Fibroblast of mammary gland (primary cell): ENCODE measurements around the gene PLXDC2.
"Not testable (repeated sequence)": the region's sequence is repeated elsewhere in the genome, so short reads cannot be mapped to it uniquely, and the experiment has no call there.

Source experiments
- DNase-seq: peaks from one replicate; pipeline ENCODE4 v3.0.0-alpha.2; 2010; ENCODE audit warnings: low read depth
- H3K4me3 ChIP-seq: 2 replicates; pipeline ENCODE4 v1.5.1; 2011; ENCODE audit warnings: low read depth, mild to moderate bottlenecking, low read length, moderate library complexity; ENCODE audit not compliant: control insufficient read depth
- TF ChIP-seq, protein P1 (sequence below): conservative IDR thresholded peaks from 2 replicates; pipeline ENCODE4 v1.5.1; 2011; ENCODE audit warnings: low read depth, low read length, inconsistent platforms; ENCODE audit not compliant: control insufficient read depth, insufficient read depth

The PLXDC2 gene

DNA sequence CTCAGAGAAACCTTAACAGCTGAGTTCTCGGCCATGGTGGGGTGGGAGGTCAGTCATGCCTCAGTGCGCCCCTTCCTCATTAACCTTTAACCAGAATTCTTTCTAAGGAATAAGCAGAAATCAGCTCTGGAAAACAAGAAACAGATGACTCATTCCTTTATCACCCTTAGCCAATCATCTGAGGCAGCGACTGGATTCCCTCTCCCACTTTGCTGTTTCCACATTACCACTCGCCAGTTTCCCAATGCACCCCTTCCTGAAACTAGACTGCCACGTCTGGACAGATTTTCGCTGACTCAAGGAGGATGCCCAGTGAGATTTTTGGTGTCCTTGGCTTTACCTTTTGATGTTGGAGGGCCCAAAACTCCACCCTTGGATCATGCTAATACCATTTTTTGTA lies 223.8 kb downstream of the PLXDC2 start:
- TF ChIP-seq, protein P1, sequence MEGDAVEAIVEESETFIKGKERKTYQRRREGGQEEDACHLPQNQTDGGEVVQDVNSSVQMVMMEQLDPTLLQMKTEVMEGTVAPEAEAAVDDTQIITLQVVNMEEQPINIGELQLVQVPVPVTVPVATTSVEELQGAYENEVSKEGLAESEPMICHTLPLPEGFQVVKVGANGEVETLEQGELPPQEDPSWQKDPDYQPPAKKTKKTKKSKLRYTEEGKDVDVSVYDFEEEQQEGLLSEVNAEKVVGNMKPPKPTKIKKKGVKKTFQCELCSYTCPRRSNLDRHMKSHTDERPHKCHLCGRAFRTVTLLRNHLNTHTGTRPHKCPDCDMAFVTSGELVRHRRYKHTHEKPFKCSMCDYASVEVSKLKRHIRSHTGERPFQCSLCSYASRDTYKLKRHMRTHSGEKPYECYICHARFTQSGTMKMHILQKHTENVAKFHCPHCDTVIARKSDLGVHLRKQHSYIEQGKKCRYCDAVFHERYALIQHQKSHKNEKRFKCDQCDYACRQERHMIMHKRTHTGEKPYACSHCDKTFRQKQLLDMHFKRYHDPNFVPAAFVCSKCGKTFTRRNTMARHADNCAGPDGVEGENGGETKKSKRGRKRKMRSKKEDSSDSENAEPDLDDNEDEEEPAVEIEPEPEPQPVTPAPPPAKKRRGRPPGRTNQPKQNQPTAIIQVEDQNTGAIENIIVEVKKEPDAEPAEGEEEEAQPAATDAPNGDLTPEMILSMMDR = no peak
- peak; percentile 16 for DNase-seq
- H3K4me3 ChIP-seq = no peak overlapping the region

DNA sequence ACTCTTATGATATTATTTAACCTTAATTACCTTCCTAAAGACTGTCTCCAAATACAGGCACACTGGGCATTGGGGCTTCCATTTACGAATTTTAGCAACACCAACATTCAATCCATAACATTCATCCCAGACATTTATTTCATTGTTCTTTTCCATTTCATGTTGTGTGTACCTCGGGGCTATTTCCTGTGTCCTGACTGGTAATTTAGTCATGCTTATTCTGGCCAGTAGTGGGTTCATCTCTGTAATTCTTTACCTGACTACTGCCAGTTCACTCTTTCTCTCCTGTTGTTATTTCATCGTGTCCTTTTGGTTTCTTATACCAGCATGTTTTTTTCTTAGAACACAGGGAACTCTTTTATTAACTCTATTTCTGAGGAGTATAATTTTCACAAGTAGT lies 225.7 kb downstream of the PLXDC2 start:
- no peak overlapping the region for H3K4me3 ChIP-seq
- no peak for DNase-seq
- TF ChIP-seq, protein P1 = no peak

DNA sequence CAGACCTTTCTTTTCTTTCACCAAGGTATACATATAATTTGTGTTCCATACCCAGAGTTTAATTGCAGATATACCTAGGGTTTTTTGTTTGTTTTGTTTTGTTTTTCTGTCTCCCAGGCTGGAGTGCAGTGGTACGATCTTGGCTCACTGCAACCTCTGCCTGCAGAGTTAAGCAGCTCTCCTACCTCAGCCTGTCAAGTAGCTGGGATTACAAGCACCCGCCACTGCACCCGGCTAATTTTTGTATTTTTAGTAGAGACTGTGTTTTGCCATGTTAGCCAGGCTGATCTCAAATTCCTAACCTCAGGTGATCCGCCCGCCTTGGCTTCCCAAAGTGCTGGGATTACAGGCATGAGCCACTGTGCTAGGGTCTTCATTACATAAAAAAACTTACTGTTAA lies 228.9 kb downstream of the PLXDC2 start:
- not testable (repeated sequence) for DNase-seq, H3K4me3 ChIP-seq

DNA sequence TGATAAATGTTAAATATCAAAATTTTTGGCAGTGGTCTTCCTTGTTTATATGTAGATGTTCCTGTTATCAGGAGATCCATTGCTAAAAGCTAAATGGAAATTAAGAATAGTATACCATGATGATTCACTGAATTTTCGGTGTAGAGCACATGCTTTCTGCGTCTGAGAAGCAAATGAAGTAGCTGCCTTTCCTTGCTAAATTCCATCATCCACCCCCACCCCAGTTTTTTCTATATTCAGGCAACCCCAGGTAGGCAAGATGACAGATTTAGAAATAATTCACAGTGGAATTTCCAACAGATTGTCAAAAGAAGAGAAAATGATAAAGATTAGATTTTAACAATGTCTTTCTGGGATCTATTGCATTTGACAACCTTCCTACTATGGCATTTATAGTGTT lies 231.9 kb downstream of the PLXDC2 start:
- no peak overlapping the region for H3K4me3 ChIP-seq
- no peak for DNase-seq
- TF ChIP-seq, protein P1 = no peak

DNA sequence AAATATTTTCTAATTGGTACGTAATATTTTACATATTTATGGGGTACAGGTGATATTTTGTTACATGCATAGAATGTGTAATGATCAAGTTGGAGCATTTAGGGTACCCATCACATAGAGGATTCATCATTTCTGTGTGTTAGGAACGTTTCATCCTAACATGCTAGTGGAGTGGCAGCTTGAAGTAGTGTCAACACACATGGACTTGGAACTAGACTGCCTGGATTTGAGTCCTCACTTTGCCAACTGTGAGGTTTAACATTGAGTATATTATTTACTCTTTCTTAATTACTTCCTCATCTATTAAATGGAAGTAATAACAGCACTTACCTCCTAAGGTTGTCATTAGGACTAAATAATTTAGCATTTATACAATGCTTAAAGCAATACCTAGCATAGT lies 241.9 kb downstream of the PLXDC2 start:
- no peak overlapping the region for H3K4me3 ChIP-seq
- TF ChIP-seq, protein P1 = no peak
- no peak for DNase-seq

DNA sequence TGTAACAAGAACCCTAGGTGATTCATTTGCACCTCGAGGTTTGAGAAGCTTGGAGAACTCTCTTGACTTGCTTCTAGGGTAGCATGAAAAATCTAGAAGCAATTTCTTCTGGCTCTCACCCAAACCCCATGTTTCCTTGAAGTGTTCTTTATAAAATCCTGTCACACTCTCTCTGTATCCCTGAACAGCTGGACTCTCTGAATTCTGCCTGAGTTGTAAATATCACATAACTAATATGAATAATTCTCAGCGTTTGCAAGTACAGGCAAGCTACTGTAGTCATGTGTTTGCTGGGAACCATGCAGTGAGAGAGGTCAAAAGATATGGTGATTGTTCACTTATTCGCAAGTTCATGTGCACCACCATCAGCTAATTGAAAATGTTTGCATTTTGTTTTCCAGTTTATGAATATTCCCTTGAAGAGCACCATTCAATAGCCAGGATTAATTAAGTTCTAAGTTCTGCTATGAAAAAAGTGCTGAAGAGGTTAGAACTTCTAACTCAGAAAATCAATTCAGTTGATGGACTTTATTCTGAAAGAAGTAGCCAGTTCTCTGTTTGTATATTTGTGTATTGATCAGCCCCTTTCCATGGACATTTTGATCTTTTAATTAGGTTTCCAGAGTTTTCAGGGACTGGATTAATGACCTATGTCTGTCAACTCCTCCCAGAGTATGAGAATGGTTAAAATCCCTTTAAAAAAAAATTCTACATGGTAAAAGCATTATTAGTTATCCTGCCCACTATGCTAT lies 243.0 kb downstream of the PLXDC2 start:
- TF ChIP-seq, protein P1 = no peak
- DNase-seq = peak; percentile 6
- no peak overlapping the region for H3K4me3 ChIP-seq

DNA sequence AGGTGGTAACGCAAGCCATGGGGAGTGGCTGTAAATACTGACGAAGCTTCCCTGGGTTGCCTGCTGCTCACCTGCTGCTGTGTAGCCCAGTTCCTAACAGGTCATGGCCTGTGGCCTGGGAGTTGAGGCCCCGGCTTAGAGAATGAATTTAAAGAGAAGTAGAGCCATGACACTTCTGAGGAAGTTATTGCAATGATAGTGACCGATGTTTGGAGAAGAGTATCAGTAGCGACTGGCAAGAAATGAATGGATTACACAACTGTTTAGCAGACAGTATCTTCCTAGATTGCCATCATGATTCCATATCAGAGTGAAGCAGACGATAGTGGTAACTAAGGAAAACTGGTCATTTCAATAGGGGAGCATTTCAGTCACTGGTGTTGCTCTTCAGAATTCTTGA lies 249.6 kb downstream of the PLXDC2 start:
- DNase-seq = no peak
- H3K4me3 ChIP-seq = no peak overlapping the region
- TF ChIP-seq, protein P1 = no peak
